ENCODE results near the gene NFIC.
"Not testable (repeated sequence)": the region's sequence is repeated elsewhere in the genome, so short reads cannot be mapped to it uniquely, and the experiment has no call there.

Gene NFIC

GRCh38 chr19:3430366-3430680, 63.9 kb downstream of the NFIC start:
- not testable (repeated sequence) for DNase-seq

GRCh38 chr19:3431760-3432397, 65.5 kb downstream of the NFIC start:
- no peak for DNase-seq

DNA sequence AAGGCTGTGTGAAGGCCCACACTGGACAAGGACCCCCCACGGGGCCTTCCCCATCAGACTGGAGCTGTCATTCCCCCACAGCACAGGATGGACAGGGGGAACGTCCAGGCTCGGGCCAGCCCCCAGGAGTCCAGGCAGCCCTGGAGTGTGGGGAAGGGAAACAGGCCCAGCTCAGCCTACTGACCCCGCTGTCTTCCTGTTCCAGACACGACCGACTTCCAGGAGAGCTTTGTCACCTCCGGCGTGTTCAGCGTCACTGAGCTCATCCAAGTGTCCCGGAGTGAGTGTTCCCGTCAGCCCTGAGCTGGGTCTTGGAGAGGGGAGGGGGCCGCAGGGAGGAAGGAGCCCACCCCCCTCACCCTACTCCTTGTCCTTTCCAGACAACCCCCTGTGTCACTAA, 66.9 kb downstream of the NFIC start:
- no peak for DNase-seq

GRCh38 chr19:3433805-3434540, 67.6 kb downstream of the NFIC start:
- DNase-seq: no peak

GRCh38 chr19:3434630-3435553, 68.5 kb downstream of the NFIC start:
- DNase-seq: peak; percentile 89 to 90

GRCh38 chr19:3440082-3440481, 73.7 kb downstream of the NFIC start:
- no peak for DNase-seq

- no peak for DNase-seq
These were observed 75.0 kb downstream of the NFIC start for GRCh38 chr19:3441089-3441985.

- DNase-seq: no peak
These were observed 75.6 kb downstream of the NFIC start for GRCh38 chr19:3441986-3442329.

DNA sequence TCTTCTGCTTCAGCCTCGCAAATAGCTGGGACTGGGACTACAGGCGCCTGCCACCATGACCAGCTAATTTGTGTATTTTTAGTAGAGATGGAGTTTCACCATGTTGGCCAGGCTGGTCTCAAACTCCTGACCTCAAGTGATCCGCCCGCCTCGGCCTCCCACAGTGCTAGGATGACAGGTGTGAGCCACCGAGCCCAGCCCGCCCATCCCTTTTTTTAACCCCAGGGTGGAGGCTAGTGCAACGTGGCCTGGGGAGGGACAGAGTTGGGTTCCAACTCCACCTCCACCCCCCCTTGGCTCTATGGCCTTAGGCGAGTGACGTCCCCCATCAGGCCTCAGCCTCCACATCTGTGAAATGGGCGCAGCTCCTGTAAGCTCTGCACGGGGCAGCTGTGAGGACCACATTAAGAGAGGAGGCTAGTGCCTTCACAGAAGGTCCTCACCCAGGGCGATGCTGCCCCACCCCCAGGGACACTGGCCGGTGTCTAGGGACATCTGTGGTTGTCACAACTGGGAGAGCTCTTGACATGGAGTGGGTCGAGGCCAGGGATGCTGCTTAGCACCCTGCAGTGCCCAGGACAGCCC, 76.2 kb downstream of the NFIC start:
- DNase-seq: no peak

DNA sequence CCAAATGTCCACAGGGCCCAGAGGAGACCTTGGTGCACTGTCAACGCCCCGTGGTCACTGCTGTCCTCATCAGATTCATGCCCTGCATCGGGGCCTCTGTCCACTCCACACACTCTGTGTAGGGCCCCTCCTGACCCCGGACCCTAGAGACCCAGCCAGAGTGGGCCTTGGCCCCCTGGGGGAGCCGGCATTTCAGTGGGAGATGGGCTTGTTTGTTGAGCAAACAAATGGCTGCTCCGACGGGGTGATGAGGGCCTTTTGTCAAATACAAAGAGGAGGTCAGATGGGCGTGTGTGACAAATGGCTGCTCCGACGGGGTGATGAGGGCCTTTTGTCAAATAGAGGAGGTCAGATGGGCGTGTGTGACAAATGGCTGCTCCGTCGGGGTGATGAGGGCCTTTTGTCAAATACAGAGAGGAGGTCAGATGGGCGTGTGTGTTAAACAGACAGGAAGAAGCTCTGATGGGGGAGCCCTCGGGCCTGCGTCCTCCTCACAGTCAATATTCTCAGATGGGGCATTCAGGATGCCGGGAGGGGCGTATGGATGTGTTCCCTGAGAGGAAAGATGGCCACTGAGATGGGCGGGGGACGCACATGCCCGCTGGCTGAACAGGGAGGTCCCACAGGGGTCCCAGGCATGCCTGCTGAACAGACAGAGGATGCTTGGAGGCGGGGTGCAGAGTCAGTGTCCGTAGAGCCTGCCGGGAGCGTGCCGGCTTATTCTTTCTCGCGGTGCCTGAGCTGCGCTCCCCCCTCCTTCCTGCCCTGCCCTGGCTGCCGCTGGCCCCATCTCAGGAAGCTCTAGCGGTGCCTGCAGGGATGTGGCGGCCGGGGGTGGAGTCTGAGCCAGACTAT, 77.7 kb downstream of the NFIC start:
- DNase-seq: no peak

DNA sequence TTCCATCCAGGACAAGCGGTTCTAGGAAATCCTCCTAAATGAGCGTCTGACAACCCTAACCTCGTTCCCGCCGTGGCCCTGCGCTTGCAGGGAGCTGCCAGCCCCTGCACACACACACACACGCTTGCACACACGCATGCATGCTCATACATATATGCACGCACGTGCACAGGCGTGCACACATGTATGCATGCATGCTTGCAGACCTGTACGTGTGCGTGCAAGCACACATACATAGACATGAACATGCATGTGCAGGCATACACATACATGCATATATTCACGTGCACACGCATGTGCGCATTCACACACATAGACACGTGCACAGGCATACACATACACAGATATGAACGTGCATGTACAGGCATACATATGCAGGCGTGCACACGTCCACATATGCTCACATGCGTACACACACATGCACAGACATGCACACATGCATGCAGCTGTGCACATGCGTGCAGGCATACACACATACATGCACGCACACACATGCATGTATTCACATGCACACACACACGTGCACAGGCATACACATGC, 78.4 kb downstream of the NFIC start:
- DNase-seq: no peak

DNA sequence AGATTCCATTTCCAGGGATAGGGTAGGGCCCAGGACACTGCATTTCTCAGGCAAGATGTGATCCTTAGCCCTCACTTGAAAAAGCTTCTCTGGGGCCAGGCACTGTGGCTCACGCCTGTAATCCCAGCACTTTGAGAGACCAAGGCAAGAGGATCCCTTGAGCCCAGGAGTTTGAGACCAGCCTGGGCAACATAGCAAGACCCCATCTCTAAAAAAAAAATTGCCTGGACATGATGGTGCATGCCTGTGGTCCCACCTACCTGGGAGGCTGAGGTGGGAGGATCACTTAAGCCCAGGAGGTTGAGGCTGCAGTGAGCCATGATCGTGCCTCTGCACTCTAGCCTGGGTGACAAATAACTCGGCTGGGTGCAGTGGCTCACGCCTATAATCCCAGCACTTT, 80.3 kb downstream of the NFIC start:
- DNase-seq: not testable (repeated sequence)

GRCh38 chr19:3448616-3449334, 82.4 kb downstream of the NFIC start:
- DNase-seq: no peak

DNA sequence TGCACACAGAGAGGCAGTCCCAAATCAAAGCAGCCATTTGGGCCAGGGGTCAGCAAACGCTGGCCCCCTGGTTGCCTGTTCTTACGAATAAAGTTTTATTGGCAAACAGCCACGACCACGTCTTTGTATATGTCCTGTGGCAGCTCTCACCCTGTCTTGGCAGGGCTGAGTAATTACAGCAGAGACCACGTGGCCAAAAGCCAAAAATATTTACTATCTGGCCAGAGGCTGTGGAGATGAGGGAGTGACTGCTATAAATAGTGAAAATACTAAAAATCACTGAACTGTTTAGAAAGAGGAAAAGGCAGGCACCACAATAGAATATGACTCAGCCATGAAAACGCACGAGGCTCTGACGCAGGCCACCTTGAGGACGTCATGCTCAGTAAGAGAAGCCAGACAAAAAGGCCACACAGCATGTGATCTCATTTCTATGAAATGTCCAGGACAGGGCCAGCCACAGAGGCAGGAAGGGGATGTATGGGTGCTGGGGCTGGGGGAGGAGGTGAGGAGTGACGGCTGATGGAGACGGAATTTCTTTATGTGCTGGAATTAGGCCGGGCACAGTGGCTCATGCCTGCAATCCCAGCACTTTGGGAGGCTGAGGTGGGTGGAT, 84.5 kb downstream of the NFIC start:
- DNase-seq: no peak

DNA sequence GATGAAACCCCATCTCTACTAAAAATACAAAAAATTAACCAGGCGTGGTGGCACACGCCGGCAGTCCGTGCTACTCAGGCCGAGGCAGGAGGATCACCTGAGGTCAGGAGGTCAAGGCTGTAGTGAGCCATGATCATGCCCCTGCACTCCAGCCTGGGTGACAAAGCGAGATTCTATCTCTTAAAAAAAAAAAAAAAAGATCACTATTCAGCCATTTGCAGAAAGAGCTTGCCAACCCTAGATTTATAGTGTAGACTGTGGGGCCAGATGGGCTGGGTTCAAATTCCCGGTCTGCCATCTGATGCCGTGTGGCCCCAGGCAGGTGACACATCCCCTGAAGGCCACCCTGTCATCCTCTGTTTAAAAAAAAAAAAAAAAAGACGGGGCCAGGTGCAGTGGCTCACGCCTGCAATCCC, 85.1 kb downstream of the NFIC start:
- no peak for DNase-seq

DNA sequence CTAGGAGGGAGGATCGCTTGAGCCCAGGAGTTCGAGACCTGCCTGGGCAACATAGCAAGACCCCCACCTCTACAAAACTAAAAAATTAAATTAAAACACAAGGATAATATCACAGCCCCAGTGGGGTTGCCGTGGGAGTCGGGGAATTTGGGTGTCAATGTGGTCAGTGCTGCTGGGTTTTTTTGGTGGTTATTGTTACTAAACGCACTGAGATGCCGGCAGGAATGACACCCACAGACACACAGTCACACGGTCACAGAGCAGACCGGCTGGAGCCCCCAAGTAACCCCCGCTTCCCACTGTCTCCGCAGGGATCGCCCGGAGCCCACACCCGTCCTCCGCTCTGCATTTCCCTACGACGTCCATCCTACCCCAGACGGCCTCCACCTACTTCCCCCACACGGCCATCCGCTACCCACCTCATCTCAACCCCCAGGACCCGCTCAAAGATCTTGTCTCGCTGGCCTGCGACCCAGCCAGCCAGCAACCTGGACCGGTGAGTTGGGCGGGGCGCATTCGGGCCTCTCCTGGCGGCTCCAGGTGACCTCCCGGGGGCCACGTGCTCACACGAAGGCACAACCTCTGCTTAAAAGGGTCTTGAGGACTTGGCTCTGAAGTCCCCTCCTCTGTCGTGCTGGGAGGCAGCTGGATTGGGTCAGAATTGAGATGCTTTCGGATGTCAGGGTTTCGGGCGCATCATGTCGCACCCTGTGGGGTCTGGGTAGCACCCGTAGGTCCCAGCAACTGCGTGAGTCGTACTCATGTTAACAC, 86.0 kb downstream of the NFIC start:
- DNase-seq: no peak

DNA sequence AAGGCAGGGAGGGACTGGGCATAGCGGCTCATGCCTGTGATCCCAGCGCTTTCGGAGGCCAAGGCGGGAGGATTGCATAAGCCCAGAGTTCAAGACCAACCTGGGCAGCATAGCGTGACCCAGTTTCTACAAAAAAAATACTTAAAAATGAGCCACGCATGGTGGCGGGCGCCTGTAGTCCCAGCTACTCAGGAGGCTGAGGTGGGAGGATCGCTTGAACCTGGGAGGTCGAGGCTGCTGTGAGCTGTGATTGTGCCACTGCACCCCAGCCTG, 86.5 kb downstream of the NFIC start:
- not testable (repeated sequence) for DNase-seq

GRCh38 chr19:3453840-3454239, 87.5 kb downstream of the NFIC start:
- DNase-seq: no peak

DNA sequence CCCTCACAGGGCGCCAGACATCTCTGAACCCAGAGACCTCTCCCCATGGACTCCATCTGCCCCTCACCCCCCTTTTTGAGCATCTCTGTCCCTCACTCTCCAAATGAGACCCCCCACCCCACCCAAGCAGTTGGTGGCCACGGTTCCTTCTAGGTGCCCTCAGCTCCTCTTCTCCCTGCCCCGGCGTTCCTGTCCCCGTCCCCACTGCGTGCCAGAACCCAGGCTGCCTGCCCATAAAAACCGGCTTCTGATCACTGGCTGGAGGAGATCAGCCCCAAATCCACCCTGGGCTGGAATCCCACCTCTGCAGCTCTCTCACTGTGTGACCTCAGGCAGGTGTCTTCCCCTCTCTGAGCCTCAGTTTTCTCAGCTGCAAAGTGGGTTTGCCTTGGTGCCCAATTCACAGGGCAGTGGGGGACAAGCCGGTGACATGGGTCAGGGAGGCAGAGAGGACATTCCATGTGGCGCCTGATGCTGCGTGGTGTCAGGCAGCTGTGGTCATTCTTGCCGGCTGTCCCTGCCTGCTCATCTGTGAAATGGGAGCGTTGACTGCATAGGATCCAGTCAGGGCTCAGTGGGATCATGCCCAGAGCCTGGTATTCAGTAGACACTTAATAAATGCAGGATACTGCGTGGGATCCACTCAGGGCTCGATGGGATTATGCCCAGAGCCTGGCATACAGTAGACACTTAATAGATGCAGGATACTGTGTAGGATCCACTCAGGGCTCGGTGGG, 88.4 kb downstream of the NFIC start:
- no peak for DNase-seq

Measured in hippocampal formation (tissue), 2 donors.